H9 (cell line): ENCODE results near the gene GPR171. TPM values are rescaled to one million over a fixed set of nuclear protein-coding genes. Genes with fewer than 3 reads are reported as not detected.

Experiments
- DNase-seq: peaks from one replicate; pipeline ENCODE4 v3.0.0-alpha.2; 2017
- H2AFZ ChIP-seq: one replicate; pipeline ENCODE4 v1.6.1; 2013; ENCODE audit warnings: mild to moderate bottlenecking, low read length, control low read depth, moderate library complexity
- H2AK5ac ChIP-seq: 2 replicates; pipeline ENCODE4 v1.6.1; 2013; ENCODE audit warnings: low read length, control low read depth, mixed read lengths; ENCODE audit not compliant: insufficient read length
- H2BK120ac ChIP-seq: one replicate; pipeline ENCODE4 v1.6.1; 2013; ENCODE audit warnings: low read depth, mild to moderate bottlenecking, low read length, control low read depth, inconsistent platforms; ENCODE audit not compliant: poor library complexity, severe bottlenecking
- H2BK12ac ChIP-seq: 2 replicates; pipeline ENCODE4 v1.6.1; 2013; ENCODE audit warnings: low read length, control low read depth, mixed read lengths, low read depth; ENCODE audit not compliant: insufficient read length
- H2BK15ac ChIP-seq: 2 replicates; pipeline ENCODE4 v1.6.1; 2013; ENCODE audit warnings: low read depth, low read length, control low read depth
- H2BK20ac ChIP-seq: one replicate; pipeline ENCODE4 v1.6.1; 2013; ENCODE audit warnings: low read depth, mild to moderate bottlenecking, low read length, control low read depth, inconsistent platforms; ENCODE audit not compliant: poor library complexity, severe bottlenecking
- H2BK5ac ChIP-seq: 2 replicates; pipeline ENCODE4 v1.6.1; 2013; ENCODE audit warnings: low read length, control low read depth, mixed read lengths; ENCODE audit not compliant: insufficient read length
- H3K14ac ChIP-seq: 2 replicates; pipeline ENCODE4 v1.6.1; 2013; ENCODE audit warnings: low read length, control low read depth; ENCODE audit not compliant: insufficient read depth
- H3K18ac ChIP-seq: 2 replicates; pipeline ENCODE4 v1.6.1; 2013; ENCODE audit warnings: low read depth, mild to moderate bottlenecking, mixed read lengths, low read length, control low read depth; ENCODE audit not compliant: insufficient read length
- H3K23ac ChIP-seq: 2 replicates; pipeline ENCODE4 v1.6.1; 2013; ENCODE audit warnings: low read length, control low read depth, mixed read lengths, low read depth; ENCODE audit not compliant: insufficient read length
- H3K23me2 ChIP-seq: 2 replicates; pipeline ENCODE4 v1.6.1; 2013; ENCODE audit warnings: low read depth, mild to moderate bottlenecking, mixed read lengths, low read length, control low read depth; ENCODE audit not compliant: insufficient read length, poor library complexity, severe bottlenecking
- H3K27ac ChIP-seq: 2 replicates; pipeline ENCODE4 v1.5.1; 2013; ENCODE audit warnings: low read length, control low read depth, mixed read lengths, low read depth; ENCODE audit not compliant: insufficient read length
- H3K27me3 ChIP-seq: 2 replicates; pipeline ENCODE4 v1.6.1; 2013; ENCODE audit warnings: low read length, control low read depth, inconsistent platforms; ENCODE audit not compliant: insufficient read depth
- H3K4ac ChIP-seq: 2 replicates; pipeline ENCODE4 v1.6.1; 2013; ENCODE audit warnings: low read depth, mild to moderate bottlenecking, control low read depth, inconsistent platforms, low read length, moderate library complexity
- H3K4me1 ChIP-seq: 2 replicates; pipeline ENCODE4 v1.6.1; 2013; ENCODE audit warnings: low read length, control low read depth, inconsistent platforms; ENCODE audit not compliant: insufficient read depth
- H3K4me2 ChIP-seq: 2 replicates; pipeline ENCODE4 v1.6.1; 2013; ENCODE audit warnings: low read length, control low read depth, mixed read lengths; ENCODE audit not compliant: insufficient read length, insufficient read depth
- H3K56ac ChIP-seq: 2 replicates; pipeline ENCODE4 v1.6.1; 2013; ENCODE audit warnings: low read depth, mild to moderate bottlenecking, mixed read lengths, low read length, control low read depth; ENCODE audit not compliant: insufficient read length
- H3K79me1 ChIP-seq: 2 replicates; pipeline ENCODE4 v1.6.1; 2013; ENCODE audit warnings: low read depth, mild to moderate bottlenecking, moderate library complexity, low read length, control low read depth, inconsistent platforms; ENCODE audit not compliant: insufficient read depth, poor library complexity, severe bottlenecking
- H3K79me2 ChIP-seq: 2 replicates; pipeline ENCODE4 v1.6.1; 2013; ENCODE audit warnings: low read length, control low read depth, inconsistent platforms; ENCODE audit not compliant: insufficient read depth
- H3K9ac ChIP-seq: 2 replicates; pipeline ENCODE4 v1.6.1; 2013; ENCODE audit warnings: low read length, control low read depth, mixed read lengths; ENCODE audit not compliant: insufficient read length; ENCODE audit errors: extremely low read depth
- H3K9me3 ChIP-seq: one replicate; pipeline ENCODE4 v1.6.1; 2013; ENCODE audit warnings: low read depth, low read length, inconsistent platforms; ENCODE audit not compliant: control insufficient read depth
- H3T11ph ChIP-seq: one replicate; pipeline ENCODE4 v1.6.1; 2013; ENCODE audit warnings: mild to moderate bottlenecking, low read length, control low read depth, inconsistent platforms
- H4K20me1 ChIP-seq: one replicate; pipeline ENCODE4 v1.6.1; 2013; ENCODE audit not compliant: control insufficient read depth, insufficient read length, insufficient read depth
- H4K5ac ChIP-seq: 2 replicates; pipeline ENCODE4 v1.6.1; 2013; ENCODE audit warnings: low read depth, mild to moderate bottlenecking, mixed read lengths, low read length, control low read depth; ENCODE audit not compliant: insufficient read length
- H4K8ac ChIP-seq: replicated peaks from 2 replicates; pipeline ENCODE4 v1.6.1; 2013; ENCODE audit warnings: low read length, control low read depth, mixed read lengths, low read depth; ENCODE audit not compliant: insufficient read length
- H4K91ac ChIP-seq: 2 replicates; pipeline ENCODE4 v1.6.1; 2013; ENCODE audit warnings: low read depth, mild to moderate bottlenecking, moderate library complexity, mixed read lengths, low read length, control low read depth; ENCODE audit not compliant: insufficient read length
- H3K27ac Mint-ChIP-seq, 3 experiments: 2 replicates in 2 of 3; 3 replicates in 1 of 3; pipeline ENCODE4 v1.8.0; 2020 to 2021; ENCODE audit warnings: mixed read lengths in 3 of 3, mild to moderate bottlenecking in 1 of 3, moderate library complexity in 1 of 3
- H3K27me3 Mint-ChIP-seq: 2 replicates; pipeline ENCODE4 v1.8.0; 2021; ENCODE audit warnings: low read depth, mild to moderate bottlenecking, moderate library complexity, mixed read lengths
- H3K36me3 Mint-ChIP-seq, 3 experiments: 2 replicates in 2 of 3; 3 replicates in 1 of 3; pipeline ENCODE4 v1.8.0; 2020 to 2021; ENCODE audit warnings: low read depth in 3 of 3, mixed read lengths in 3 of 3; ENCODE audit not compliant: insufficient read depth in 1 of 3
- H3K4me1 Mint-ChIP-seq, 2 experiments: 2 replicates each; pipeline ENCODE4 v1.8.0; 2020; ENCODE audit warnings: mixed read lengths in 2 of 2
- H3K4me3 Mint-ChIP-seq, 2 experiments: 2 replicates in 1 of 2; 3 replicates in 1 of 2; pipeline ENCODE4 v1.8.0; 2020 to 2021; ENCODE audit warnings: mild to moderate bottlenecking in 2 of 2, mixed read lengths in 2 of 2, moderate library complexity in 1 of 2
- H3K9me3 Mint-ChIP-seq, 2 experiments: 2 replicates in 1 of 2; 3 replicates in 1 of 2; pipeline ENCODE4 v1.8.0; 2020; ENCODE audit warnings: mild to moderate bottlenecking in 2 of 2, mixed read lengths in 2 of 2, moderate library complexity in 1 of 2
- WGBS: extraction: QIAGEN DNeasy Blood & Tissue Kit; methylation state at CpG from one replicate; pipeline ENCODE4 v1.1.7; 2013; ENCODE audit warnings: missing lambda C conversion rate, low lambda C conversion rate, mixed read lengths; ENCODE audit not compliant: insufficient read length; ENCODE audit errors: extremely low coverage; 5-methylcytosine and 5-hydroxymethylcytosine counted together
- total RNA-seq: library from RNA; stranded (reverse); gene quantifications from 2 replicates; pipeline ENCODE4 v1.2.1, GENCODE V29; 2021
- TF ChIP-seq, protein P1 (sequence below): fragments of 200-600 bp; sonication (generic); conservative IDR thresholded peaks from 3 replicates; pipeline ENCODE4 v1.8.0; 2021; ENCODE audit warnings: antibody characterized with exemption, mild to moderate bottlenecking

GPR171 gene
- total RNA-seq, 1 experiment from 2014 or later = not detected

DNA sequence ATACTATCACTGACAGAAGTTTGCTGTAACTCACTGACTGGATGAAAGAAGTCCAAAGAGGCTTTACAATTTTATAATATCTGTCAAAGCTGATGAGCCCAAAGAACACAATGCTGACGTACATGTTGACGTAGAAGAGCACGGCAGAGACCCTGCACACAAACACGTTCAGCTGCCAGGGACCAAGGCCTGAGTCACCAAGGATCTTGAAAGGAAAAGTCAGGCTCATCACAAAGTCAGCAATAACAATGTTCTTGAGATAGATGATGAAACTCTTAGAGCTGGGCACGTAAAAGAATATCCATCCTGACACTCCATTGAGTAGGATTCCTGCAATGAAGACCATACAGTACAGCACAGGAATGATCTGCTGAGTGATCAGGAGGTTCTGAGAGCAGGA, 10.9 kb upstream of the GPR171 start:
- Mint-ChIP-seq H3K9me3 (no peaks in the 10 kb centered on the region), H3K27me3 (no peaks in the 10 kb centered on the region), H3K27ac (peak overlapping the region in 1 of 3 experiments; percentile 30; a peak in 3 of 7 replicates), H3K4me1 (peaks cover 12 to 19% of the 10 kb centered on the region in 2 experiments), H3K36me3 (no peaks in the 10 kb centered on the region), H3K4me3 (no peak overlapping the region)
- no peaks in the 10 kb centered on the region for H3K23me2 ChIP-seq
- H3K4me2 ChIP-seq = no peak overlapping the region
- H2BK20ac ChIP-seq = no peak overlapping the region
- H3K23ac ChIP-seq = no peak overlapping the region
- no peaks in the 10 kb centered on the region for H4K20me1 ChIP-seq
- no peak overlapping the region for H2BK120ac ChIP-seq
- TF ChIP-seq, protein P1, sequence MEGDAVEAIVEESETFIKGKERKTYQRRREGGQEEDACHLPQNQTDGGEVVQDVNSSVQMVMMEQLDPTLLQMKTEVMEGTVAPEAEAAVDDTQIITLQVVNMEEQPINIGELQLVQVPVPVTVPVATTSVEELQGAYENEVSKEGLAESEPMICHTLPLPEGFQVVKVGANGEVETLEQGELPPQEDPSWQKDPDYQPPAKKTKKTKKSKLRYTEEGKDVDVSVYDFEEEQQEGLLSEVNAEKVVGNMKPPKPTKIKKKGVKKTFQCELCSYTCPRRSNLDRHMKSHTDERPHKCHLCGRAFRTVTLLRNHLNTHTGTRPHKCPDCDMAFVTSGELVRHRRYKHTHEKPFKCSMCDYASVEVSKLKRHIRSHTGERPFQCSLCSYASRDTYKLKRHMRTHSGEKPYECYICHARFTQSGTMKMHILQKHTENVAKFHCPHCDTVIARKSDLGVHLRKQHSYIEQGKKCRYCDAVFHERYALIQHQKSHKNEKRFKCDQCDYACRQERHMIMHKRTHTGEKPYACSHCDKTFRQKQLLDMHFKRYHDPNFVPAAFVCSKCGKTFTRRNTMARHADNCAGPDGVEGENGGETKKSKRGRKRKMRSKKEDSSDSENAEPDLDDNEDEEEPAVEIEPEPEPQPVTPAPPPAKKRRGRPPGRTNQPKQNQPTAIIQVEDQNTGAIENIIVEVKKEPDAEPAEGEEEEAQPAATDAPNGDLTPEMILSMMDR = no peak
- H2BK15ac ChIP-seq = no peak overlapping the region
- no peak overlapping the region for H4K91ac ChIP-seq
- H3K18ac ChIP-seq = no peak overlapping the region
- H3T11ph ChIP-seq = no peak overlapping the region
- H4K5ac ChIP-seq = no peak overlapping the region
- no peak overlapping the region for H3K14ac ChIP-seq
- H3K79me1 ChIP-seq = no peaks in the 10 kb centered on the region
- H2BK12ac ChIP-seq = no peak overlapping the region
- H3K79me2 ChIP-seq = no peaks in the 10 kb centered on the region
- H2BK5ac ChIP-seq = no peak overlapping the region
- no peak overlapping the region for H3K9ac ChIP-seq
- no peak overlapping the region for H2AK5ac ChIP-seq
- H2AFZ ChIP-seq = no peak overlapping the region
- H3K9me3 ChIP-seq = no peaks in the 10 kb centered on the region
- no peak overlapping the region for H4K8ac ChIP-seq
- H3K56ac ChIP-seq = no peak overlapping the region
- H3K27ac ChIP-seq = no peak overlapping the region
- no peak for DNase-seq
- H3K4ac ChIP-seq = no peak overlapping the region
- no CpG with 5 or more reads among the region's 5 CpGs for WGBS
- peaks cover 4% of the 10 kb centered on the region; the same call in 1 of the 2 replicates for H3K4me1 ChIP-seq
- H3K27me3 ChIP-seq = no peaks in the 10 kb centered on the region
